Thoracic aorta endothelial cell (primary cell): ENCODE data around the gene LCE2C. TPM values are rescaled to one million over a fixed set of nuclear protein-coding genes. Genes with fewer than 3 reads are reported as not detected.

Experiments used
- total RNA-seq: library from RNA; depleted of rRNA; stranded (reverse); fragments of >200 nt; gene quantifications from 2 replicates; pipeline ENCODE4 v1.2.3, GENCODE V29; 2012

LCE2C gene
- not detected in 2 replicates for total RNA-seq

GRCh38 chr1:152674983-152675382 is at the start of gene LCE2C:
Gene LCE2C, plus strand, starts transcription at chr1:152675279. Its CDS starts 737 bp downstream, at chr1:152676016.

GRCh38 chr1:152663098-152663497 is 12.0 kb upstream of the LCE2C start, which contains the start of gene LCE2D:
Gene LCE2D, plus strand, starts transcription at chr1:152663380. Its CDS starts 726 bp downstream, at chr1:152664106.

GRCh38 chr1:152685823-152686222 is 10.7 kb downstream of the LCE2C start, which contains the start of gene LCE2B:
Gene LCE2B, plus strand, starts transcription at chr1:152686123. Its CDS starts 721 bp downstream, at chr1:152686844.

GRCh38 chr1:152697701-152698600 is 22.9 kb downstream of the LCE2C start, which contains the start of gene LCE2A:
Gene LCE2A, plus strand, starts transcription at chr1:152698345. Its CDS starts 557 bp downstream, at chr1:152698902.

GRCh38 chr1:152707860-152708259 is 32.8 kb downstream of the LCE2C start, which contains the start of gene LCE4A:
Gene LCE4A, plus strand, starts transcription at chr1:152708160. Its CDS starts 916 bp downstream, at chr1:152709076.

Other genes with a start within 250 kb of the LCE2C start
- gene LCE5A, start 164.5 kb upstream of the LCE2C start, total RNA-seq = not detected in 2 replicates
- not detected in 2 replicates for gene CRCT1, start 160.8 kb upstream of the LCE2C start, total RNA-seq
- gene LCE3E, start 108.5 kb upstream of the LCE2C start, total RNA-seq = not detected in 2 replicates
- not detected in 2 replicates for gene LCE3D, start 94.8 kb upstream of the LCE2C start, total RNA-seq
- not detected in 2 replicates for gene LCE3C, start 75.0 kb upstream of the LCE2C start, total RNA-seq
- not detected in 2 replicates for gene LCE3B, start 61.5 kb upstream of the LCE2C start, total RNA-seq
- gene LCE3A, start 52.2 kb upstream of the LCE2C start, total RNA-seq = not detected in 2 replicates
- gene LCE2D, start 11.9 kb upstream of the LCE2C start, total RNA-seq = not detected in 2 replicates
- not detected in 2 replicates for gene LCE2B, start 10.8 kb downstream of the LCE2C start, total RNA-seq
- not detected in 2 replicates for gene LCE2A, start 23.1 kb downstream of the LCE2C start, total RNA-seq
- not detected in 2 replicates for gene LCE4A, start 32.9 kb downstream of the LCE2C start, total RNA-seq
- gene KPRP, start 82.7 kb downstream of the LCE2C start, total RNA-seq = not detected in 2 replicates
- gene LCE1F, start 99.9 kb downstream of the LCE2C start, total RNA-seq = not detected in 2 replicates
- gene LCE1E, start 111.0 kb downstream of the LCE2C start, total RNA-seq = not detected in 2 replicates
- gene LCE1D, start 121.4 kb downstream of the LCE2C start, total RNA-seq = not detected in 2 replicates
- not detected in 2 replicates for gene LCE1C, start 131.4 kb downstream of the LCE2C start, total RNA-seq
- 0.22 TPM in 1 of 2 replicates, not detected in the other for gene LCE1B, start 136.7 kb downstream of the LCE2C start, total RNA-seq
- gene LCE1A, start 152.2 kb downstream of the LCE2C start, total RNA-seq = not detected in 2 replicates
- gene LCE6A, start 167.6 kb downstream of the LCE2C start, total RNA-seq = not detected in 2 replicates
- gene LCE7A, start 184.7 kb downstream of the LCE2C start, total RNA-seq = not detected in 2 replicates
- not detected in 2 replicates for gene SMCP, start 203.0 kb downstream of the LCE2C start, total RNA-seq
- not detected in 2 replicates for gene IVL, start 233.3 kb downstream of the LCE2C start, total RNA-seq